SK-N-SH treated with all-trans-retinoic acid at 6 μM for 48 hours (cell line): ENCODE measurements around the gene SLC28A1.

Experiments used
- ATAC-seq: fragments of 200-7000 bp; cut with Tn5 transposase; 3 replicates; pipeline ENCODE4 v1.9.1; 2020; ENCODE audit warnings: mild to moderate bottlenecking, moderate library complexity
- ARNTL ChIP-seq: fragments of 450-650 bp; formaldehyde crosslinking; IDR thresholded peaks from 2 replicates; pipeline ENCODE4 v1.5.0; 2020; ENCODE audit warnings: low read depth, mild to moderate bottlenecking, moderate library complexity, borderline replicate concordance
- BACH2 ChIP-seq: fragments of 250-450 bp; sonication (Bioruptor Pico); IDR thresholded peaks from 2 replicates; pipeline ENCODE4 v1.9.0; 2021; ENCODE audit warnings: mild to moderate bottlenecking, borderline replicate concordance
- CSDC2 ChIP-seq: fragments of 250-450 bp; sonication (Bioruptor Pico); IDR thresholded peaks from 2 replicates; pipeline ENCODE4 v1.5.0; 2020; ENCODE audit warnings: mild to moderate bottlenecking, moderate library complexity
- GLIS3 ChIP-seq: fragments of 250-450 bp; sonication (Bioruptor Pico); IDR thresholded peaks from 2 replicates; pipeline ENCODE4 v1.5.0; 2020; ENCODE audit warnings: mild to moderate bottlenecking, moderate library complexity
- ISL1 ChIP-seq: fragments of 250-450 bp; sonication (Bioruptor Pico); IDR thresholded peaks from 2 replicates; pipeline ENCODE4 v2.1.2; 2022; ENCODE audit warnings: mild to moderate bottlenecking, moderate library complexity
- PPARA ChIP-seq: fragments of 250-450 bp; sonication (Bioruptor Pico); IDR thresholded peaks from 2 replicates; pipeline ENCODE4 v1.5.0; 2020; ENCODE audit warnings: mild to moderate bottlenecking, borderline replicate concordance
- RARB ChIP-seq: fragments of 250-450 bp; sonication (Bioruptor Pico); IDR thresholded peaks from 2 replicates; pipeline ENCODE4 v1.8.0; 2021; ENCODE audit warnings: mild to moderate bottlenecking, moderate library complexity
- SNAI2 ChIP-seq: fragments of 250-450 bp; sonication (Bioruptor Pico); IDR thresholded peaks from 2 replicates; pipeline ENCODE4 v1.5.0; 2020; ENCODE audit warnings: mild to moderate bottlenecking, moderate library complexity
- TOX ChIP-seq: fragments of 250-450 bp; sonication (Bioruptor Pico); IDR thresholded peaks from 2 replicates; pipeline ENCODE4 v1.8.0; 2021; ENCODE audit warnings: mild to moderate bottlenecking, moderate library complexity, borderline replicate concordance
- TSHZ2 ChIP-seq: fragments of 250-450 bp; sonication (Bioruptor Pico); IDR thresholded peaks from 2 replicates; pipeline ENCODE4 v1.5.0; 2020; ENCODE audit warnings: mild to moderate bottlenecking, moderate library complexity
- ZFP30 ChIP-seq: fragments of 450-650 bp; formaldehyde crosslinking; IDR thresholded peaks from 2 replicates; pipeline ENCODE4 v1.5.0; 2022; ENCODE audit warnings: mild to moderate bottlenecking, moderate library complexity
- ZNF565 ChIP-seq: fragments of 450-650 bp; formaldehyde crosslinking; conservative IDR thresholded peaks from 2 replicates; pipeline ENCODE4 v1.5.0; 2020; ENCODE audit warnings: low read depth, mild to moderate bottlenecking, moderate library complexity
- ZNF70 ChIP-seq: fragments of 450-650 bp; formaldehyde crosslinking; IDR thresholded peaks from 2 replicates; pipeline ENCODE4 v1.5.0; 2020; ENCODE audit warnings: mild to moderate bottlenecking, moderate library complexity
- TF ChIP-seq, protein P1 (sequence below): fragments of 250-450 bp; sonication (Bioruptor Pico); IDR thresholded peaks from 2 replicates; pipeline ENCODE4 v1.8.0; 2020; ENCODE audit warnings: mild to moderate bottlenecking, moderate library complexity, borderline replicate concordance
- TF ChIP-seq, protein P2 (sequence below): fragments of 250-450 bp; sonication (Bioruptor Pico); IDR thresholded peaks from 2 replicates; pipeline ENCODE4 v1.5.1; 2021; ENCODE audit warnings: mild to moderate bottlenecking, moderate library complexity

The SLC28A1 gene

GRCh38 chr15:84946772-84947489 lies 62.5 kb downstream of the SLC28A1 start:
- ATAC-seq: no peak
- TF ChIP-seq ARNTL (CRISPR knock-in tag): no peak
- no peak for TF ChIP-seq TSHZ2 (CRISPR knock-in tag)
- TF ChIP-seq, protein P1, sequence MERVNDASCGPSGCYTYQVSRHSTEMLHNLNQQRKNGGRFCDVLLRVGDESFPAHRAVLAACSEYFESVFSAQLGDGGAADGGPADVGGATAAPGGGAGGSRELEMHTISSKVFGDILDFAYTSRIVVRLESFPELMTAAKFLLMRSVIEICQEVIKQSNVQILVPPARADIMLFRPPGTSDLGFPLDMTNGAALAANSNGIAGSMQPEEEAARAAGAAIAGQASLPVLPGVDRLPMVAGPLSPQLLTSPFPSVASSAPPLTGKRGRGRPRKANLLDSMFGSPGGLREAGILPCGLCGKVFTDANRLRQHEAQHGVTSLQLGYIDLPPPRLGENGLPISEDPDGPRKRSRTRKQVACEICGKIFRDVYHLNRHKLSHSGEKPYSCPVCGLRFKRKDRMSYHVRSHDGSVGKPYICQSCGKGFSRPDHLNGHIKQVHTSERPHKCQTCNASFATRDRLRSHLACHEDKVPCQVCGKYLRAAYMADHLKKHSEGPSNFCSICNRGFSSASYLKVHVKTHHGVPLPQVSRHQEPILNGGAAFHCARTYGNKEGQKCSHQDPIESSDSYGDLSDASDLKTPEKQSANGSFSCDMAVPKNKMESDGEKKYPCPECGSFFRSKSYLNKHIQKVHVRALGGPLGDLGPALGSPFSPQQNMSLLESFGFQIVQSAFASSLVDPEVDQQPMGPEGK (CRISPR knock-in tag): no peak
- no peak for TF ChIP-seq ISL1 (CRISPR knock-in tag)
- no peak for TF ChIP-seq TOX (CRISPR knock-in tag)
- TF ChIP-seq ZFP30: no peak
- TF ChIP-seq ZNF70 (CRISPR knock-in tag): no peak
- TF ChIP-seq CSDC2: no peak

- peak; percentile 91 for ATAC-seq
- no peak for TF ChIP-seq SNAI2 (CRISPR knock-in tag)
- TF ChIP-seq ARNTL (CRISPR knock-in tag): no peak
- TF ChIP-seq TSHZ2 (CRISPR knock-in tag): no peak
- TF ChIP-seq, protein P1 (CRISPR knock-in tag): 0 out of 2 replicates have a peak, but pooled peaks have one; percentile 27
- TF ChIP-seq TOX (CRISPR knock-in tag): 0 out of 2 replicates have a peak, but pooled peaks have one; percentile 27
- TF ChIP-seq, all 23 proteins: peak for 2
Observed at GRCh38 chr15:84947947-84948830, 63.7 kb downstream of the SLC28A1 start.

- TF ChIP-seq TOX (CRISPR knock-in tag) (no peak), CSDC2 (no peak), BACH2 (CRISPR knock-in tag) (no peak), ZNF565 (CRISPR knock-in tag) (no peak), PPARA (no peak), ARNTL (CRISPR knock-in tag) (no peak), RARB (no peak), SNAI2 (CRISPR knock-in tag) (no peak), GLIS3 (CRISPR knock-in tag) (no peak), ZNF70 (CRISPR knock-in tag) (no peak), TSHZ2 (CRISPR knock-in tag) (no peak), ZFP30 (no peak)
- TF ChIP-seq, protein P2, sequence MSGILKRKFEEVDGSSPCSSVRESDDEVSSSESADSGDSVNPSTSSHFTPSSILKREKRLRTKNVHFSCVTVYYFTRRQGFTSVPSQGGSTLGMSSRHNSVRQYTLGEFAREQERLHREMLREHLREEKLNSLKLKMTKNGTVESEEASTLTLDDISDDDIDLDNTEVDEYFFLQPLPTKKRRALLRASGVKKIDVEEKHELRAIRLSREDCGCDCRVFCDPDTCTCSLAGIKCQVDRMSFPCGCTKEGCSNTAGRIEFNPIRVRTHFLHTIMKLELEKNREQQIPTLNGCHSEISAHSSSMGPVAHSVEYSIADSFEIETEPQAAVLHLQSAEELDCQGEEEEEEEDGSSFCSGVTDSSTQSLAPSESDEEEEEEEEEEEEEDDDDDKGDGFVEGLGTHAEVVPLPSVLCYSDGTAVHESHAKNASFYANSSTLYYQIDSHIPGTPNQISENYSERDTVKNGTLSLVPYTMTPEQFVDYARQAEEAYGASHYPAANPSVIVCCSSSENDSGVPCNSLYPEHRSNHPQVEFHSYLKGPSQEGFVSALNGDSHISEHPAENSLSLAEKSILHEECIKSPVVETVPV (CRISPR knock-in tag): no peak
- ATAC-seq: peak; percentile 45
Observed at GRCh38 chr15:84949043-84949442, 64.6 kb downstream of the SLC28A1 start.
